Coronary artery (tissue), 2 donors: Measurements from ENCODE around the gene GNS.

Experiments used
- DNase-seq: peaks from one replicate; pipeline ENCODE4 v3.0.0-alpha.2; 2017; ENCODE audit warnings: low spot score
- H3K27ac ChIP-seq, 2 donors: fragments of 200-600 bp; sonication (generic); one replicate each; pipeline ENCODE4 v1.5.1; 2016 to 2019
- H3K4me3 ChIP-seq: fragments of 200-600 bp; sonication (generic); 2 replicates; pipeline ENCODE4 v1.5.1; 2016; ENCODE audit warnings: mild to moderate bottlenecking, moderate library complexity
- TF ChIP-seq, protein P1 (sequence below): fragments of 200-600 bp; sonication (generic); IDR thresholded peaks from one replicate; pipeline ENCODE4 v1.5.1; 2019; ENCODE audit warnings: antibody characterized with exemption

The GNS gene

GRCh38 chr12:64670919-64671639 is 88.1 kb downstream of the GNS start:
- peak overlapping the region; percentile 68 to 89 for H3K27ac ChIP-seq
- peak overlapping the region; percentile 31 for H3K4me3 ChIP-seq
- TF ChIP-seq, protein P1, sequence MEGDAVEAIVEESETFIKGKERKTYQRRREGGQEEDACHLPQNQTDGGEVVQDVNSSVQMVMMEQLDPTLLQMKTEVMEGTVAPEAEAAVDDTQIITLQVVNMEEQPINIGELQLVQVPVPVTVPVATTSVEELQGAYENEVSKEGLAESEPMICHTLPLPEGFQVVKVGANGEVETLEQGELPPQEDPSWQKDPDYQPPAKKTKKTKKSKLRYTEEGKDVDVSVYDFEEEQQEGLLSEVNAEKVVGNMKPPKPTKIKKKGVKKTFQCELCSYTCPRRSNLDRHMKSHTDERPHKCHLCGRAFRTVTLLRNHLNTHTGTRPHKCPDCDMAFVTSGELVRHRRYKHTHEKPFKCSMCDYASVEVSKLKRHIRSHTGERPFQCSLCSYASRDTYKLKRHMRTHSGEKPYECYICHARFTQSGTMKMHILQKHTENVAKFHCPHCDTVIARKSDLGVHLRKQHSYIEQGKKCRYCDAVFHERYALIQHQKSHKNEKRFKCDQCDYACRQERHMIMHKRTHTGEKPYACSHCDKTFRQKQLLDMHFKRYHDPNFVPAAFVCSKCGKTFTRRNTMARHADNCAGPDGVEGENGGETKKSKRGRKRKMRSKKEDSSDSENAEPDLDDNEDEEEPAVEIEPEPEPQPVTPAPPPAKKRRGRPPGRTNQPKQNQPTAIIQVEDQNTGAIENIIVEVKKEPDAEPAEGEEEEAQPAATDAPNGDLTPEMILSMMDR = no peak
- no peak for DNase-seq

- TF ChIP-seq, protein P1 = no peak
- Histone ChIP-seq H3K27ac (peak overlapping the region in 1 of 2 donors; percentile 86), H3K4me3 (no peak overlapping the region)
- DNase-seq = no peak
Measured at GRCh38 chr12:64670019-64670418, 89.2 kb downstream of the GNS start.

DNA sequence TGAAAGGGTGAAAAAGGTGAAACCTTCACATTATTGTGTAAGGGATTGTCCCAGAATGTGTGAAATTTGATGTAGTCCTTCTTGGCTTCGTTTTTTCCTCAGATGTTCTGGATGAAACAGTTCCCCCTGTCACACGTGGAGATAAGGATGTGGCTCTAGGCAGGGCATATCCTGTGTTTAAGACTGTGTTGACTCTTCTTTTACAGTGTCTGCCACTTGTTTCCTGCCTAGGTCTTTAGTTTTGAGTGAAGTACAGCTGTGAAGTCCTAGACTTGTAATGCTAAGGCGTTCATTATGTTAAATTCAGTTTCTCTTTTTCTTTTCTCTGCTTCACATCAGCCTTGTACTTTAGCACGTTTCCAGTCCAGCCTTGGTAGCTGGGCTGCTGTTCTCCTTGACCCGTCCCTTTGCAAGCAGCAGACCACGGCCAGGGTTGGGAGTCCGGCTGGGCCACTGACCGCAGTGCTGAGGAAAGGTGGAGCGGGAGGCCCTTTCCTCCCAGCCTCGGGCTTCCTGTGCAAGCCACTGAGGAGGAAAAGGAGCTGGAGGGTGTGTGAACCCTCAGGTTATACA is 89.8 kb downstream of the GNS start:
- TF ChIP-seq, protein P1 = no peak
- Histone ChIP-seq H3K27ac (peak overlapping the region; percentile 80 to 86), H3K4me3 (peak overlapping the region; percentile 43)
- no peak for DNase-seq

DNA sequence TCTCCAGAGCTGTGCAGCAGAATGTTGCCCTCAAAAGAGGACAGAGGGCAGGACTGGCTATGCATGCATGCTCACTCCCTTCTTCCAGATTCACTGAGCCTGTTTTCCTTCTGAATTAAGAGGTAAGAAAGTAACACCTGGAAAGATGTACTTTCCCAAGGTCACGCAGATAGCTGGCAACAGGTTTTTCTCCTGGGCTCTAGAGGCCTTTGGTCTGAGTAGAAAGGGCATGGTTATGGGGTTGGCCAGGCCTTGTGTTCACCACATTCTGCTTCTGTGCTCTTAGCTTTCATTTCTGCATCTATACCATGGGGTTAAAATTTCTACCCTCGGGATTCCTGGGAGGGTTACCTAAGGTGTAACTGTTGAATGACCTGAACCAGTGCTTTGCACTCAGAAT is 91.4 kb downstream of the GNS start:
- Histone ChIP-seq H3K4me3 (no peak overlapping the region), H3K27ac (peak overlapping the region; percentile 80 to 86)
- DNase-seq = no peak
- TF ChIP-seq, protein P1 = no peak

GRCh38 chr12:64666054-64666914 is 92.9 kb downstream of the GNS start:
- TF ChIP-seq, protein P1 = no peak
- Histone ChIP-seq H3K4me3 (peak overlapping the region; percentile 32), H3K27ac (peak overlapping the region; percentile 80 to 86)
- no peak for DNase-seq

- no peak for DNase-seq
Measured at GRCh38 chr12:64665514-64665913, 93.7 kb downstream of the GNS start.

More at GRCh38 chr12:64665514-64665913, 93.7 kb downstream of the GNS start:
- H3K27ac ChIP-seq = peak overlapping the region; percentile 80 to 86
- H3K4me3 ChIP-seq = no peak overlapping the region
- TF ChIP-seq, protein P1 = no peak
